ENCODE data around the gene PTPRK. TPM values are rescaled to one million over a fixed set of nuclear protein-coding genes. Genes with fewer than 3 reads are reported as not detected.

PTPRK gene
- total and polyA plus RNA-seq, 5 donors from 2014 or later = 0.16 to 1.0 (median 0.45) TPM; not detected in 1

GRCh38 chr6:128323011-128323410 lies 197.4 kb downstream of the PTPRK start:
- Mint-ChIP-seq H3K27me3 (peaks cover 7% of the 10 kb centered on the region), H3K36me3 (no peaks in the 10 kb centered on the region), H3K9me3 (no peaks in the 10 kb centered on the region), H3K27ac (no peak overlapping the region), H3K4me3 (no peak overlapping the region), H3K4me1 (no peaks in the 10 kb centered on the region)
- Histone ChIP-seq H3K36me3 (ENCODE audit: control insufficient read depth, insufficient read depth, low read length) (no peaks in the 10 kb centered on the region), H3K4me3 (ENCODE audit: low read depth, low read length) (no peak overlapping the region), H3K27ac (ENCODE audit: insufficient read depth, low read length, poor library complexity, severe bottlenecking) (no peak overlapping the region), H3K9me3 (ENCODE audit: control insufficient read depth in 2 of 2, low read length in 2 of 2) (no peaks in the 10 kb centered on the region), H3K27me3 (ENCODE audit: control insufficient read depth, insufficient read depth, low read length) (no peaks in the 10 kb centered on the region), H3K4me1 (ENCODE audit: control insufficient read depth, insufficient read depth, low read length, poor library complexity, severe bottlenecking) (no peaks in the 10 kb centered on the region)
- DNase-seq (no peak), ATAC-seq (ENCODE audit: low read depth in 2 of 2) (no peak)

DNA sequence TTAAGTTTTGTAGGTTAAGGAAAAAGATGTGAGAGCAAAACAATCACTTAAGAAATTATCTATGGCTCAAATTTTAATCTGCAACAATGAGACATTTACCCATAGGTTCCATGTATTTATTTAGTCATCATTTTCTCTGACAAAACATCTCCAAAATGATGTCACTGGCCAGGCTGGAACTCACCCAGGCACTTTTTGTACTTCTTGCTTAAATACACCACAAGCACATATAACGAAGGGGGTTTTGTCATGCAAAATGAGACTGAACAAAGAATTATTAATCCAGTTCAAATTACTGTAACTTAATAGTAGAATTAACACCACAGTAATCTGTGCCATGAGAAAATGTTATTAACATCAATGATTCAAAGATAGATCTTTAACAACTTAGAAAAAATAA lies 200.5 kb downstream of the PTPRK start:
- DNase-seq (no peak), ATAC-seq (ENCODE audit: low read depth in 2 of 2) (no peak)
- H3K4me1 Mint-ChIP-seq = no peaks in the 10 kb centered on the region
- H3K9me3 ChIP-seq (ENCODE audit: control insufficient read depth in 2 of 2, low read length in 2 of 2) = no peaks in the 10 kb centered on the region
- H3K36me3 ChIP-seq (ENCODE audit: control insufficient read depth, insufficient read depth, low read length) = no peaks in the 10 kb centered on the region
- peaks cover 5% of the 10 kb centered on the region for H3K27me3 Mint-ChIP-seq
- H3K27me3 ChIP-seq (ENCODE audit: control insufficient read depth, insufficient read depth, low read length) = no peaks in the 10 kb centered on the region
- no peak overlapping the region for H3K4me3 Mint-ChIP-seq
- no peak overlapping the region for H3K4me3 ChIP-seq (ENCODE audit: low read depth, low read length)
- H3K4me1 ChIP-seq (ENCODE audit: control insufficient read depth, insufficient read depth, low read length, poor library complexity, severe bottlenecking) = no peaks in the 10 kb centered on the region
- no peaks in the 10 kb centered on the region for H3K9me3 Mint-ChIP-seq
- no peak overlapping the region for H3K27ac ChIP-seq (ENCODE audit: insufficient read depth, low read length, poor library complexity, severe bottlenecking)
- H3K27ac Mint-ChIP-seq = no peak overlapping the region
- H3K36me3 Mint-ChIP-seq = no peaks in the 10 kb centered on the region

- Histone ChIP-seq H3K9me3 (ENCODE audit: control insufficient read depth in 2 of 2, low read length in 2 of 2) (no peaks in the 10 kb centered on the region), H3K4me3 (ENCODE audit: low read depth, low read length) (no peak overlapping the region), H3K27ac (ENCODE audit: insufficient read depth, low read length, poor library complexity, severe bottlenecking) (no peak overlapping the region), H3K4me1 (ENCODE audit: control insufficient read depth, insufficient read depth, low read length, poor library complexity, severe bottlenecking) (no peaks in the 10 kb centered on the region), H3K27me3 (ENCODE audit: control insufficient read depth, insufficient read depth, low read length) (no peaks in the 10 kb centered on the region), H3K36me3 (ENCODE audit: control insufficient read depth, insufficient read depth, low read length) (no peaks in the 10 kb centered on the region)
- Mint-ChIP-seq H3K4me1 (no peaks in the 10 kb centered on the region), H3K9me3 (no peaks in the 10 kb centered on the region), H3K27me3 (peaks cover 5% of the 10 kb centered on the region), H3K27ac (no peak overlapping the region), H3K4me3 (no peak overlapping the region), H3K36me3 (no peaks in the 10 kb centered on the region)
- no peak for ATAC-seq (ENCODE audit: low read depth in 2 of 2)
- no peak for DNase-seq
These were observed 201.2 kb downstream of the PTPRK start for GRCh38 chr6:128319157-128319556.

GRCh38 chr6:128316258-128316929 lies 204.0 kb downstream of the PTPRK start:
- Histone ChIP-seq H3K36me3 (ENCODE audit: control insufficient read depth, insufficient read depth, low read length) (no peaks in the 10 kb centered on the region), H3K27me3 (ENCODE audit: control insufficient read depth, insufficient read depth, low read length) (no peaks in the 10 kb centered on the region), H3K4me3 (ENCODE audit: low read depth, low read length) (no peak overlapping the region), H3K9me3 (ENCODE audit: control insufficient read depth in 2 of 2, low read length in 2 of 2) (no peaks in the 10 kb centered on the region), H3K4me1 (ENCODE audit: control insufficient read depth, insufficient read depth, low read length, poor library complexity, severe bottlenecking) (no peaks in the 10 kb centered on the region), H3K27ac (ENCODE audit: insufficient read depth, low read length, poor library complexity, severe bottlenecking) (no peak overlapping the region)
- Mint-ChIP-seq H3K27ac (no peak overlapping the region), H3K4me1 (no peaks in the 10 kb centered on the region), H3K4me3 (peak overlapping the region in 1 of 4 donors; percentile 52), H3K27me3 (no peaks in the 10 kb centered on the region), H3K9me3 (no peaks in the 10 kb centered on the region), H3K36me3 (no peaks in the 10 kb centered on the region)
- ATAC-seq (ENCODE audit: low read depth in 2 of 2) = no peak
- DNase-seq = no peak

- H3K4me3 Mint-ChIP-seq = no peak overlapping the region
- Histone ChIP-seq H3K27ac (ENCODE audit: insufficient read depth, low read length, poor library complexity, severe bottlenecking) (no peak overlapping the region), H3K36me3 (ENCODE audit: control insufficient read depth, insufficient read depth, low read length) (no peaks in the 10 kb centered on the region), H3K4me1 (ENCODE audit: control insufficient read depth, insufficient read depth, low read length, poor library complexity, severe bottlenecking) (no peaks in the 10 kb centered on the region), H3K9me3 (ENCODE audit: control insufficient read depth in 2 of 2, low read length in 2 of 2) (no peaks in the 10 kb centered on the region), H3K27me3 (ENCODE audit: control insufficient read depth, insufficient read depth, low read length) (no peaks in the 10 kb centered on the region), H3K4me3 (ENCODE audit: low read depth, low read length) (no peak overlapping the region)
- ATAC-seq (ENCODE audit: low read depth in 2 of 2) = no peak
- no peaks in the 10 kb centered on the region for H3K9me3 Mint-ChIP-seq
- no peaks in the 10 kb centered on the region for H3K4me1 Mint-ChIP-seq
- no peaks in the 10 kb centered on the region for H3K27me3 Mint-ChIP-seq
- no peak overlapping the region for H3K27ac Mint-ChIP-seq
- no peak for DNase-seq
- H3K36me3 Mint-ChIP-seq = no peaks in the 10 kb centered on the region
These were observed 206.2 kb downstream of the PTPRK start for GRCh38 chr6:128314190-128314589.

- no peaks in the 10 kb centered on the region for H3K4me1 Mint-ChIP-seq
- Histone ChIP-seq H3K27ac (ENCODE audit: insufficient read depth, low read length, poor library complexity, severe bottlenecking) (no peak overlapping the region), H3K9me3 (ENCODE audit: control insufficient read depth in 2 of 2, low read length in 2 of 2) (no peaks in the 10 kb centered on the region), H3K4me1 (ENCODE audit: control insufficient read depth, insufficient read depth, low read length, poor library complexity, severe bottlenecking) (no peaks in the 10 kb centered on the region), H3K36me3 (ENCODE audit: control insufficient read depth, insufficient read depth, low read length) (no peaks in the 10 kb centered on the region), H3K4me3 (ENCODE audit: low read depth, low read length) (no peak overlapping the region), H3K27me3 (ENCODE audit: control insufficient read depth, insufficient read depth, low read length) (no peaks in the 10 kb centered on the region)
- no peaks in the 10 kb centered on the region for H3K36me3 Mint-ChIP-seq
- H3K27ac Mint-ChIP-seq = no peak overlapping the region
- no peaks in the 10 kb centered on the region for H3K9me3 Mint-ChIP-seq
- DNase-seq = peak in 1 of 3 donors; percentile 2
- H3K4me3 Mint-ChIP-seq = no peak overlapping the region
- H3K27me3 Mint-ChIP-seq = no peaks in the 10 kb centered on the region
- ATAC-seq (ENCODE audit: low read depth in 2 of 2) = no peak
These were observed 208.3 kb downstream of the PTPRK start for GRCh38 chr6:128311944-128312570.

DNA sequence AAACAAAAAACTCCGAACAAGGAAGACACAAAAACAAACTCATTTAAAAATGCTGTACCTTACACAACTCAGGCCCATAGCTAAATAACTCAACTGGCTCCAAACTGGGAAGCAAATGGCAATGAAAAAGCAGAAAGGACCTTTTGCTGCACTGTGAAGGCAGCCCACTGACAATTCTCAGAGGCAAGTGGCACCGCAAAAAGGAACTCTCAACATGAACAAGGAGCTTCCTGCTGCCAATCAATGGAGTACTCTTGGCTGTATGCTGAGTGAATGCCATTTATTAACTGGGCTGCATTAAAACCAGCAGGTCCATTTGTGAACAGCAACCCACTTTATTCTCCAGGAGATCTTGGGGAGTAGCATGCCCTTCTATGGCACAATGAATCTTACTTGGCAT lies 209.9 kb downstream of the PTPRK start:
- Histone ChIP-seq H3K27me3 (ENCODE audit: control insufficient read depth, insufficient read depth, low read length) (no peaks in the 10 kb centered on the region), H3K36me3 (ENCODE audit: control insufficient read depth, insufficient read depth, low read length) (no peaks in the 10 kb centered on the region), H3K9me3 (ENCODE audit: control insufficient read depth in 2 of 2, low read length in 2 of 2) (no peaks in the 10 kb centered on the region), H3K4me1 (ENCODE audit: control insufficient read depth, insufficient read depth, low read length, poor library complexity, severe bottlenecking) (no peaks in the 10 kb centered on the region), H3K27ac (ENCODE audit: insufficient read depth, low read length, poor library complexity, severe bottlenecking) (no peak overlapping the region), H3K4me3 (ENCODE audit: low read depth, low read length) (no peak overlapping the region)
- Mint-ChIP-seq H3K9me3 (no peaks in the 10 kb centered on the region), H3K4me3 (no peak overlapping the region), H3K27me3 (no peaks in the 10 kb centered on the region), H3K4me1 (no peaks in the 10 kb centered on the region), H3K27ac (no peak overlapping the region), H3K36me3 (no peaks in the 10 kb centered on the region)
- ATAC-seq (ENCODE audit: low read depth in 2 of 2) (no peak), DNase-seq (no peak)

DNA sequence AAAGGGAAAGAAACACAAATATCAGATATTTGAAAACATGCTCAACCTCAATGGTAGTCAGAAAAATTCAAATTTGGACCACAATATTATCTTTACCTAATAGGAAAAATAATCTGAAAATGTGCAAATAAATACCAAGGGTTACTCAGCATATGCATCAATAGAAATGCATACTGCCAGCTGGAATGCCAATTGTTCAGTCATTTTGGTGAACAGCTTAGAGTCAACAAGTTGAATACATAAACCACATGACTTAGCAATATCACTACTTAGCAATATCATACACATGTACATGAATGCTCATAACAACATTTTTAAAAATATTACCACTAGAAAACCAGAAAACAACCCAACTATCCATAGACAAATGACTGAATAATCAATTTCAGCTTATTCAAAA lies 212.7 kb downstream of the PTPRK start:
- H3K27ac Mint-ChIP-seq = no peak overlapping the region
- Histone ChIP-seq H3K36me3 (ENCODE audit: control insufficient read depth, insufficient read depth, low read length) (no peaks in the 10 kb centered on the region), H3K4me1 (ENCODE audit: control insufficient read depth, insufficient read depth, low read length, poor library complexity, severe bottlenecking) (no peaks in the 10 kb centered on the region), H3K27me3 (ENCODE audit: control insufficient read depth, insufficient read depth, low read length) (no peaks in the 10 kb centered on the region), H3K9me3 (ENCODE audit: control insufficient read depth in 2 of 2, low read length in 2 of 2) (no peaks in the 10 kb centered on the region), H3K27ac (ENCODE audit: insufficient read depth, low read length, poor library complexity, severe bottlenecking) (no peak overlapping the region), H3K4me3 (ENCODE audit: low read depth, low read length) (no peak overlapping the region)
- H3K4me3 Mint-ChIP-seq = no peak overlapping the region
- H3K4me1 Mint-ChIP-seq = no peaks in the 10 kb centered on the region
- H3K9me3 Mint-ChIP-seq = peaks cover 0 to 3% (median 0%) of the 10 kb centered on the region in 7 donors
- DNase-seq (no peak), ATAC-seq (ENCODE audit: low read depth in 2 of 2) (no peak)
- H3K27me3 Mint-ChIP-seq = no peaks in the 10 kb centered on the region
- H3K36me3 Mint-ChIP-seq = no peaks in the 10 kb centered on the region
